CD4-positive, alpha-beta T cell treated with Interleukin-6 for 4 hours (primary cell): Measurements from ENCODE around the gene ARHGEF33.

Experiments used
- DNase-seq: peaks from one replicate; pipeline ENCODE4 v3.0.0-alpha.2; 2020; ENCODE audit warnings: mixed read lengths

ARHGEF33 gene

DNA sequence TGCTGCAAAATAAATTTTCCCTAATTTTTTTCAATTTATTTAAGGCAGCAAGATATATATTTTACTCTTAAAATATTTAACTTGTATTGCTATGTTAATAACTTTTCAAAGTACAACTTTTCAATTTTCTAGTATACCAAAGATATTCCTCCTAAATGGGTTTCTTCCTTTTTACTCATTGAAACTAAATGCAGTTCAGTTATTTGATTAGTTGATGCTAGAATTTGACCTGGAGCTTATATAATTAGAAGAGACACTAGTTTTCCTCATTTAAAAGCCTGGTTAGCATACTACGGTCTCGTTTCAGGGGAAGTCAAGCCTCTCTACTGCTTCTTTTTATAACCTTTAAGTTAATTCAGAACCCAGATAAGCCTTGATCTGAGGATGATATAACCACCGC lies at the start of gene ARHGEF33:
Gene ARHGEF33 (plus strand): TSS at position 301 of the 400 bp plus-strand sequence. CDS start 29,573 bp downstream, outside the sequence.
- no peak for DNase-seq

DNA sequence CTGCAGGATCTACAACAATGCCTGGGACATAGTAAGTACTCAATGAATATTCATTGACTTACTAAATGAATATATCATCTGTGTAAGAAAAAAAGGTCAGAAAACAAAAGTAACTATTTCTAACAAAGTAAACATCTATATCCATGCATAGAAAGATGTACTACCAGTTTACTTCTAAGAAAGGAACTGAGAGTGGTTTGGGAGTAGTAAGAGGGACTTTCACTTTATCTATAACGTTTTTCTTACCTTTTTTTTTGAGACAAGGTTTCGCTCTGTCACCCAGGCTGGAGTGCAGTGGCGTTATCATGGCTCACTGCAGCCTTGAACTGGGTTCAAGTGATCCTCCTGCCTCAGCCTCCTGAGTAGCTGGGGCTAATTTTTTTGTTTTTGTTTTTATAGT lies 39.6 kb upstream of the ARHGEF33 start:
- no peak for DNase-seq

- no peak for DNase-seq
These were observed 33.5 kb upstream of the ARHGEF33 start for GRCh38 chr2:38856165-38856564.

GRCh38 chr2:38862476-38862875 lies 27.2 kb upstream of the ARHGEF33 start:
- no peak for DNase-seq

- DNase-seq: no peak
These were observed 26.5 kb upstream of the ARHGEF33 start for GRCh38 chr2:38863061-38863695.

GRCh38 chr2:38866773-38867443 lies 22.8 kb upstream of the ARHGEF33 start:
- no peak for DNase-seq

GRCh38 chr2:38871432-38871831 lies 18.2 kb upstream of the ARHGEF33 start:
- DNase-seq: no peak

DNA sequence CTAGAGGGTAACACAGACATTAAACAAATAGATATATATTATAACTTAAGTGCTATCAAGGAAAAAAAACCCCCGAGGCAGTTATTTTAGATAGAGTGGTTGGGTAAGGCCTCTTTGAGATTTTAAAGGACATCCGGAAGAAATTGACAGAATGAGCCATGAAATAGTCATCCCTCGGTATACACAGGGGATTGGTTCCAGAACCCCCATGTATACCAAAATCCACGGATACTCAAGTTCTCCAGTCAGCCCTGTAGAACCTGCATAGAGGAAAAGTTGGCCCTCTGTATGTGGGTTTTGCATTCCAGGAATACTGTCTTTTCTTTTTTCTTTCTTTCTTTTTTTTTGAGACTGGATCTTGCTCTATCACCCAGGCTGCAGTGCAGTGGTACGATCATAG lies 15.9 kb upstream of the ARHGEF33 start:
- DNase-seq: no peak

DNA sequence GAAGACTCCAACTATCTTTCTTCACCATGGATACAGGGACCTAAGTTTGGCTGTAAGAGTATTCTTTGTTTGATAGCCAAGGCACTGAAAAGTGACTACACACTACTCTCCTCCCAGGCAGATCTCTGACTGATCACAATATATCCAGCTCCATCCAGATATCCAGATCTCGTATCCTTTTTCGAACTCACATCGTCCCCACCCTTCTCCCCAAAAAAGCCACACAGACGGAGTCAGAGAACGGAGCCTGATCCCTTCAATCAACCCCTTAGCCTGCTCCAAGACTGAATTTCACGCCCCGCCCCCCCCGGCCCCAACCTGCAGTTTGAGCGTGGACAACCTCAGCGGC lies 14.5 kb upstream of the ARHGEF33 start:
- no peak for DNase-seq

DNA sequence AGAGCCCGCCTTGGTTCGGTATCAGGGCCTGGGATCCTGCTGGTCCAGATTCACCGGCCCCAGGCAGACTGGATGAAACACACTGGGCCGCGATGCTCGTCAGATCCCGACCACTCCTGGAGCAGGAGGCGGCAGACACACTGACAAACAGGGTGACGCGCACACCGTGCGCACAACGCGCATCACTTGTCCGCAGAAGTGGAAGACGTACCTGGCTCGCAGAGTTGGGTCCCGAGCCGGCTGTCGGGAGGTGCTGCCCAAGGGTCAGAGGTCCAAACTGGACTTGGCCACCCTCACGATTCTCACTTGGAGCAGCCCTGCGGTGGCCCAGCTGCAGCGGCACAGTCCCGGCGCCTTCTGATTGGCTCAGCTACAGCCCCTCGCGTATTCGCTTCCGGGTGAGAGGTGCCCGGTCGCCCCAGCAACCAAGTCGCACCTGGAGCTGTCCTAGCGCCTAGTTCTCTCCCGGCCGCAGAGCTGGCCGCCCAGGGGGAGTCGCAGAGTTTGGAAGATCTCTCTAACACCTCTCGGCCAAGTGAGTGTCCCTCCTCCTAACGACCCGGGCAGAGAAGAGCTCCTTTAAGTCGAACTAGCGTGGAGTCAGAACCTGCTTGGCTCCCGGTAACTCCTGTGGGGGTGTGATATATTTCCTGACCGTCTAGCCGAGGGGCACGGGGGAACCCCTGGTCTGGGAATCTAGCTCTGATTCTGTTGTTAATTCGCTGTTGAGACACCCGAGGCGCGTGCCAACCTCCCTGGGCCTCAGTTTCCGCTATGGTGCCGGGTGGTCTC lies 13.9 kb upstream of the ARHGEF33 start, which contains the start of the genes DHX57 and MORN2:
Gene DHX57 (minus strand): TSS at position 359 of the 792 bp plus-strand sequence. CDS start 7,529 bp downstream, outside the sequence.
Gene MORN2 (plus strand): TSS at position 401 of the 792 bp plus-strand sequence.
- DNase-seq: peak; percentile 80

GRCh38 chr2:38876407-38876806 lies 13.3 kb upstream of the ARHGEF33 start:
- no peak for DNase-seq

DNA sequence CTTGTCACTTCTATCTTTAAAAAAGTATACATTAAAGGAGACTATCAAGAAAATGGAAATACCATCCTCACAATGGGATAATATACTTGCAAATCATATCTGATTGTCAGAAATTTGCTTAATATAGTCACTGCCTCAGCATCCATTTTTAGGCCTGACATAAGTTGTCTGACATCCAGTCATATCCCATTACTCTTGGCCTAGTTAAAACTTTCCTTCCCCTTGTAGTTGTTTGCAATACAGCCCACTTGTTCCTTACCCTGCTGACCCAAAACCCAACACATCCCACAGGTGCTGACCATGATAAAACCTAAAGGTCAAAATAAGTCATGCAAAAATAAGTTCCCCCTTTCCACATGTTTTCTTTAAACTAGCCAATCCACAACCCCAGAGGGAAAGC lies 3.6 kb upstream of the ARHGEF33 start:
- no peak for DNase-seq

DNA sequence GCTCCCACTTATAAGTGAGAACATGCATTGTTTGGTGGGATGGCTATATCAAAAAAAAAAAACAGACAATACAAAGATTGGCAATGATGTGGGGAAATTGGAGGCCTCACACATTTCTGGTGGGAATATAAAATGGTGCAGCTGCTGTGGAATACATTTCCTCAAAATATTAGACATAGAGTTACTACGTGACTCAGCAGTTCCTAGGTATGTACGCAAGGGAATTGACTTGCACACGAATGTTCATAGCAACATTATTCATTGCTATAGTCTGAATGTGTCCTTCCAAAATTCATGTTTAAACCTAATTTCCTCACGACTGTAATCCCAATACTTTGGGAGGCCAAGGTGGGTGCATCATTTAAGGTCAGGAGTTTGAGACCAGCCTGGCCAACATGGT lies 2.3 kb upstream of the ARHGEF33 start:
- no peak for DNase-seq

- DNase-seq: no peak
These were observed 1.6 kb upstream of the ARHGEF33 start for GRCh38 chr2:38887902-38888554.

DNA sequence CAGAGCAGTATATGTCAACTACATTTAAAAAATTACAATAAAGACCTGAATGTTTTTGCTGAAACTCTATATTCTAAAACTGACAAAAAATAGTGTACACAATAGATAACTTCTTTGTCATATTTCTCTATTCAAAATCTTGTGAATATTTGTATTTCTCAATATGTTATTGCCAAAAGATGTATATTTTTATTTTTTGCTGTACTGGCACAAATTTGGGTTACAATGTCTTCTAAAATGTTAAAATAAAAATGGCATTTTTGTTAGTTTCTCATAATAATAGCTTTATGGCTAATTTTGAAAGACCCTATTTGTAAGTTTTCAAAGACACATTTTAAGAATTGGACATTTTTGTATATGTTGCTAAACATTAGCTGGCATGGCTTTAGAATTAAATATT lies 630 bp upstream of the ARHGEF33 start:
- DNase-seq: no peak

DNA sequence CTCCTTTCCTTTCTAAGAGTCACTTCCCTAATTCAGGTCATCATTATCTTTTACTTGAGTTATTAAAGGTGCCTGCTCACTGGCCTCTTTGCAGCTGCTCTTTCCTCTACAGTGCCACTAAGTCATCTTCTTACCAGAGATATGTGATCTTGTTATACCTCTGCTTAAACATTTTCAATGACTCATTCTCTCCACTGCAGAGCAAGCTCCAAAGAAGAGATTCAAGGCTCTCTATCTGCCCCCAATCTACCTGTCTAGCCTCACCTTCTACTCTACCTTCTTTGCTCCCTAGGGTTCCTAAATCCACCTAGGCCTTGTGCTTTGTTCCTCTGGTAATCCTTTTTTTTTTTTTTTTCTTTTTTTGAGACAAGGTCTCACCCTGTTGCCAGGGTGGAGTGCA lies 3.1 kb downstream of the ARHGEF33 start:
- DNase-seq: no peak

GRCh38 chr2:38898256-38898655 lies 8.6 kb downstream of the ARHGEF33 start:
- DNase-seq: no peak

- no peak for DNase-seq
These were observed 11.1 kb downstream of the ARHGEF33 start for GRCh38 chr2:38900726-38901125.

GRCh38 chr2:38905251-38905650 lies 15.6 kb downstream of the ARHGEF33 start:
- DNase-seq: no peak

- no peak for DNase-seq
These were observed 17.6 kb downstream of the ARHGEF33 start for GRCh38 chr2:38907242-38907641.

DNA sequence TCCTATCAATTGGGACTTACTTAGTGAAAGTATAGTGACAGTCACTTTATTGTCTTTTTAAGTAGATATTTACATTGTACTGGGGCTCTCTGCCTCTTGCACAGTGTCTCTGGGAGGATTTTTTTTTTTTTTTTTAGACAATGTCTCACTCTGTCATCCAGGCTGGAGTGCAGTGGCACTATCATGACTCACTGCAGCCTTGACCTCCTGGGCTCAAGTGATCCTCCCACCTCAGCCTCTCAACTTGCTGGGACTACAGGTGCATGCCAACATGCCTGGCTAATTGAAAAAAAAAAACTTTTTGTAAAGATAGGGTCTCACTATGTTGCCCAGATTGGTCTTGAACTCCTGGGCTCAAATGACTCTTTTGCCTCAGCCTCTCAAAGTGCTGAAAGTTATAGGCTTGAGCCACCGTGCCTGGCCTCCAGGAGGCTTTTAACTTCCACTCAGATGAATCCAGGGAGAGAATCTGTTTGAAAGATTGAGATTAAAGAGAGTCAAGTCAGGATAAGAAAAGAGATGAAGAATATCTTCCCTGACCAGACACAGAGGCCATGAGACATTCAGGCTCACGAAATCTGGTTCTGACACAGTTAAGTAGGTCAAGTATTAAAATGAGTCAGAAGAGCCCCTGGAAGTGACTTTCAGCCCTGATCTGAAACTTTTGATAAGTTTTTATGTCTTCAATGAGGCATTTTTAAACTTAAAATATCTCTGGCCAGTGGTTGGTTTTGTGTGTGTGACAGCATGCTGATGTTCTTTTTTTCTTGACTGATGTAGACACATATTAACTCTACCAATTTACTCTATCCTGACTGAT lies 18.3 kb downstream of the ARHGEF33 start:
- no peak for DNase-seq

DNA sequence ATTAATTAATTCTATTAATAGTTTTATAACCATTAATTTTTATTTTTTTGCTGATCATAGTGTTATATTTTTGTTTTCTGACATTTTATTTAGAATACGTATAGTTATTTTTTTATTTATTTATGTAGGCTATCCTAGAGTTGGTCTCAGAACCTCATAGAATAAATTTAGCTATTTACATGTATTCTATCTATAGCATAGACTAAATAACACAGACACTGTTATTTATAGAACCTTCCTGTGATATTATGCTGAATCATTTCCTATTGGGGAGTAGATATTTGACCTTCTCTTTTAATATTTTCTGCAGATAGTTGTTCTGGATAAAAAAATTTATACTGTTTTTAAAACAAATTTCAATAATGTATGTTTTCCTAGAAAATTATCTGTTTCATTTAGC lies 20.2 kb downstream of the ARHGEF33 start:
- no peak for DNase-seq
